ACC112 (cell line): Measurements from ENCODE around the gene RANBP10.

Experiments used
- H2AFZ ChIP-seq: fragments of 200-600 bp; sonication (generic); one replicate; pipeline ENCODE4 v1.6.0; 2017; ENCODE audit warnings: antibody characterized with exemption, low read length; ENCODE audit not compliant: unreplicated experiment
- H3K27ac ChIP-seq: fragments of 200-600 bp; sonication (generic); 2 replicates; pipeline ENCODE4 v1.5.1; 2014; ENCODE audit warnings: low read depth, mild to moderate bottlenecking, antibody characterized with exemption, low read length, moderate library complexity
- H3K27me3 ChIP-seq: fragments of 200-600 bp; sonication (generic); 2 replicates; pipeline ENCODE4 v1.6.1; 2014; ENCODE audit warnings: mild to moderate bottlenecking, antibody characterized with exemption, low read length, moderate library complexity, mixed read lengths; ENCODE audit not compliant: insufficient read depth
- H3K36me3 ChIP-seq: fragments of 200-600 bp; sonication (generic); 2 replicates; pipeline ENCODE4 v1.6.1; 2016; ENCODE audit warnings: mild to moderate bottlenecking, antibody characterized with exemption, low read length, moderate library complexity, mixed read lengths; ENCODE audit not compliant: insufficient read depth
- H3K4me1 ChIP-seq: fragments of 200-600 bp; sonication (generic); one replicate; pipeline ENCODE4 v1.6.1; 2016; ENCODE audit warnings: low read length, mixed read lengths; ENCODE audit not compliant: insufficient read depth, unreplicated experiment, control insufficient read depth
- H3K4me3 ChIP-seq: fragments of 200-600 bp; sonication (generic); 2 replicates; pipeline ENCODE4 v1.5.1; 2014; ENCODE audit warnings: mild to moderate bottlenecking, low read depth, low read length
- H3K79me2 ChIP-seq: fragments of 200-600 bp; sonication (generic); one replicate; pipeline ENCODE4 v1.6.0; 2016; ENCODE audit warnings: low read length; ENCODE audit not compliant: control insufficient read depth, unreplicated experiment, insufficient read depth

The RANBP10 gene

DNA sequence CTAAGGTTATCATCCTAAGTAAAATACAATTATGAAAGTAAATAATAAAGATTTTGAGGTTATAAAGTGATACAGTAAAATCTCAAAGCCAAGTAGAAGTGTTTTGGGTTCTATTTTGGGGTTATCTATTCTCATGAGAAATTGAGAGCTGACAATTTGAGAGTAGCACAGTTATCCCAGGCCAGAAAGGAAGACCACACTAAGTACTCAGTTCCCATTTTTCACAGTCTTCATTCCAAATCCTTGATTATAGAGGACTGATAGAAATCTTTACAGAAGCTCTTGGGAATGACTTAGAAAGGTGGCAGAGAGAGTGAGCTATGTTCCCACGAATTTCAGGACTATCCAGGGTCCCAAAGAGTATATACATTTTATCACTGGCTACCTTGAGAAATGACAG, 91.8 kb downstream of the RANBP10 start:
- H3K4me3 ChIP-seq, result no peak overlapping the region
- no peak overlapping the region for H2AFZ ChIP-seq
- H3K36me3 ChIP-seq, result no peaks in the 10 kb centered on the region
- H3K4me1 ChIP-seq, result peaks cover 7% of the 10 kb centered on the region
- H3K27me3 ChIP-seq, result no peaks in the 10 kb centered on the region
- H3K79me2 ChIP-seq, result peaks cover 52% of the 10 kb centered on the region
- no peak overlapping the region for H3K27ac ChIP-seq

DNA sequence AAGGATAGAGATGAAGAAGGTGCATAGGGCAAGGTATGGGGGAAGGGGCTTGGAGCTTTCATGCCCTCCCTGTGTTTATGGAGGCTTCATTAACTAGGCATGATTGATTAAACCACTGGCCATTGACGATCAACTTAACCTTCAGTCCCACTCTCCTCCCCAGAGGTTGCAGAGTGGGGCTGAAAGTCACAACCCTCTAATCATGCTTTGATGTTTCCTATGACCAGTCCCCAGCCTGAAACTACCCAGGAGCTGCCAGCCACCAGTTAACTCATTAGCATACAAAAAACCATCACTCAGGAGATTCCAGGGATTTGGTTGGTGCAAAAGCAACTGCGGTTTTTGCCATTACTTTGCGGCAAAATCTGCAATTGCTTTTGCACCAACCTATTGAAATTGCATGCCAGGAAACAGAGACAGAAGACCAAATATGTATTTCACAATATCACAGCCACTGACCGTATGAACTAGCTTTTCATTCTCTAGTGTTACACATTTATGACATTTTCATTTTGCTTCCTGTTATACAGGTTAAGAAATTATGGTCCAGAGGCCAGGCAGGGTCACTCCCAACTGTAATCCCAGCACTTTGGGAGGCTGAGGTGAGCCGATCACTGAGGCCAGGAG, 92.6 kb downstream of the RANBP10 start:
- H2AFZ ChIP-seq, result no peak overlapping the region
- no peak overlapping the region for H3K4me3 ChIP-seq
- peaks cover 8% of the 10 kb centered on the region for H3K4me1 ChIP-seq
- peaks cover 51% of the 10 kb centered on the region for H3K79me2 ChIP-seq
- no peaks in the 10 kb centered on the region for H3K27me3 ChIP-seq
- H3K27ac ChIP-seq, result no peak overlapping the region
- H3K36me3 ChIP-seq, result no peaks in the 10 kb centered on the region

DNA sequence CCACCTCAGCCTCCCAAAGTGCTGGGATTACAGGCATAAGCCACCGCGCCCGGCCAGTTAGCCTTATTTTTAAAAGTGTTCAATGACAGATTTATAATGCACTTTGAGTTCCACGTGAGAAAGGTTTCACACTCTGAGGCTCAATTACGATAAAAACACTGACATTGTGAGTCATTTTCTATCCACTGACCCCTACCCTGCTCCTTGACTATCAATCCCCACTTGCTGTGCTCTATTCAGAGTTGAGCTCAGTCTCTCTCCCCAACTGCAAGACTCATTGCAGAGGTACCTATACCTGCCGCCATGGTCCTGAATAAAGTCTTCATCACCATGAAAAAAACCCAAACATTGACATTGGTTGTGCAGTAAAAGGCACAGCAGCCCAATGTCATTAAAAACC, 95.8 kb downstream of the RANBP10 start:
- Histone ChIP-seq H3K4me3 (no peak overlapping the region), H3K4me1 (peaks cover 5% of the 10 kb centered on the region), H2AFZ (no peak overlapping the region), H3K27me3 (no peaks in the 10 kb centered on the region), H3K27ac (no peak overlapping the region), H3K79me2 (peaks cover 25% of the 10 kb centered on the region), H3K36me3 (no peaks in the 10 kb centered on the region)

DNA sequence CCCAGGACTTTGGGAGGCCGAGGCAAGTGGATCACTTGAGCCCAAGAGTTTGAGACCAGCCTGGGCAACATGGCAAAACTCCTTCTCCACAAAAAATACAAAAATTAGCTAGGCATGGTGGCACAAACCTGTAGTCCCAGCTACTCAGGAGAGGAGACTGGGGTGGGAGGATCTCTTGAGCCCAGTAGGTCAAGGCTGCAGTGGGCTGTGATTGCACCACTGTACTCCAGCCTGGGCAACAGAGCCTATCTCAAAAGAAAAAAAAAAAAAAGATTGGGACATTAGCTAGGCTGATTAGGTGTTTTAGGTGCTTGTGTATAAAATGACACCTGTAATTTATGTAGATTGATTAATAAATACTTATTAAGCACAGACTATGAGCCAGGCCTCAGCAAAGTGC, 97.3 kb downstream of the RANBP10 start:
- no peaks in the 10 kb centered on the region for H3K36me3 ChIP-seq
- peaks cover 5% of the 10 kb centered on the region for H3K4me1 ChIP-seq
- no peak overlapping the region for H3K4me3 ChIP-seq
- peaks cover 25% of the 10 kb centered on the region for H3K79me2 ChIP-seq
- H3K27ac ChIP-seq, result no peak overlapping the region
- no peaks in the 10 kb centered on the region for H3K27me3 ChIP-seq
- no peak overlapping the region for H2AFZ ChIP-seq

DNA sequence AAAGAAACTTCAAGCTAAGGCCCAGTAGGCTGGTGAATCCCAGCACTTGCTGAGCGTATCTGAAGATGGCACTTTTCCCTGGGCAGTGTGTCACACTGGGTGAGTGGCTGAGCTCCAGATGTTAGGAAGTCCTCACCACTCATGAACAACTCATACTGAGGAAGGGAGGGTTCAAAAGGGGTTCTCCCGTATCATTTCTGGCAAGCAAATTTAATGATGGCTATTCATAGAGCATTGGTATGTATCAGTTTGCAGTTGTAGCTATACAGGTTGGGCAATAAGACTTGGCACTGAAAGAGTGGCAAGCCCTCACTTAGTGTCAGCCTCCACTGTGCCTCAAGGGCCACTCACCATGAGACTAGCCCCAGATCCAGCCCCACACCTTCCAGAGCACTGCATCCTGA, 98.0 kb downstream of the RANBP10 start:
- Histone ChIP-seq H3K79me2 (peaks cover 20% of the 10 kb centered on the region), H3K4me1 (peaks cover 5% of the 10 kb centered on the region)

DNA sequence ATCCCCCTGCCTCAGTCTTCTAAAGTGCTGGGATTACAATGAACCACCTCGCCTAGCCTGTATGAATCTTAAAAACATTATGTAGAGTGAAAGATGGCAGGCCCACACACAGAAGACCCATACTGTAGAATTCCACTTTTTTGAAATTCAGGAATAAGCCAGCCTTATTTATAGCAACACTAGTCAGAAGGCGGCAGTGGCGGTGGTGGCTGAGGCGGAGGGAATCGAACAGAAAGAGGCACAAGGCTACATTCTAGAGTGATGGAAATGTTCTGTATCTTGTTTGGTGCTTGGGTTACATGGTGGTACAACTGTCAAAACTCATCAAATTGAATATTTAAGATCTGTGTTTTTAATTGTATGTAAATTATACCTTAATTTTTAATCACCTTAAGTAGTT, 98.6 kb downstream of the RANBP10 start:
- H3K79me2 ChIP-seq, result peaks cover 16% of the 10 kb centered on the region
- H3K27ac ChIP-seq, result no peak overlapping the region

More for the DNA sequence above, 98.0 kb downstream of the RANBP10 start:
- H3K27me3 ChIP-seq, result no peaks in the 10 kb centered on the region
- no peaks in the 10 kb centered on the region for H3K36me3 ChIP-seq
- no peak overlapping the region for H2AFZ ChIP-seq
- H3K4me3 ChIP-seq, result no peak overlapping the region
- no peak overlapping the region for H3K27ac ChIP-seq

DNA sequence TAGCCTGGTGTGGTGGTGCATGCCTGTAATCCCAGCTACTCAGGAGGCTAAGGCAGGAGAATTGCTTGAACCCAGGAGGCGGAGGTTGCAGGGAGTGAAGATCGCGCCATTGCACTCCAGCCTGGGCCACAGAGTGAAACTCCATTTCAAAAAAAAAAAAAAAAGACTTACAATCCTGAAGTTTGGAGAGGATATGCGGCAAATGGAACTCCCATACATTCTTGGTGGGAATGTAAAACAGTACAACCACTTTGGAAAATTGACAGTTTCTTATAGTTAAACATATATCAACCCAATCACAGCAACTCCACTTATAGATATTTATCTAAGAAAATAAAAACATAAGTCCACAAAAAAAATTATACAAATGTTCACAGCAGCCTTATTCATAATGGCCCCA, 99.2 kb downstream of the RANBP10 start:
- peaks cover 5% of the 10 kb centered on the region for H3K4me1 ChIP-seq
- H3K36me3 ChIP-seq, result no peaks in the 10 kb centered on the region
- no peaks in the 10 kb centered on the region for H3K27me3 ChIP-seq
- H3K79me2 ChIP-seq, result peaks cover 16% of the 10 kb centered on the region
- no peak overlapping the region for H2AFZ ChIP-seq
- H3K27ac ChIP-seq, result no peak overlapping the region
- no peak overlapping the region for H3K4me3 ChIP-seq

More for the DNA sequence above, 98.6 kb downstream of the RANBP10 start:
- peaks cover 5% of the 10 kb centered on the region for H3K4me1 ChIP-seq
- no peak overlapping the region for H3K4me3 ChIP-seq
- H3K27me3 ChIP-seq, result no peaks in the 10 kb centered on the region
- no peak overlapping the region for H2AFZ ChIP-seq
- no peaks in the 10 kb centered on the region for H3K36me3 ChIP-seq

DNA sequence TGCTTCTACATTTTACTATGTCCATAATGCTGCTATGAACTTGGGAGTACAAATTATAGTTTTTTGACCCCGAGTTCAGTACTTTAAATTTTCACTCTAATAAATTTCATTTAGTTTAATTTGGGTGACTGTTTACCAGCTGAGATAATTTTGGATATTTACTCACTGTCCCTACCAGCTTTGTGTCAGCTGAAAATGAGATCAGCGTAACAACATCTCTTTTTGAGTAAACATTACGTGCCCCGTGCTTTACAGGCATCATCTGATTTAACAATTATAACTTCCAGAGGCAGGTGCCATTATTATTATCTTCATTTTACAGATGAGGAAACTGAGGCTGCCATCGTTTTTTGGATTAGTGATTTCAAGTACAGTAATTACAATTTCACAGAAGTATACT, 102.2 kb downstream of the RANBP10 start:
- Histone ChIP-seq H3K4me1 (peaks cover 5% of the 10 kb centered on the region), H3K27ac (no peak overlapping the region), H3K36me3 (no peaks in the 10 kb centered on the region; the same call in 1 of the 2 replicates), H3K27me3 (no peaks in the 10 kb centered on the region), H3K4me3 (no peak overlapping the region), H3K79me2 (peaks cover 9% of the 10 kb centered on the region), H2AFZ (no peak overlapping the region)

DNA sequence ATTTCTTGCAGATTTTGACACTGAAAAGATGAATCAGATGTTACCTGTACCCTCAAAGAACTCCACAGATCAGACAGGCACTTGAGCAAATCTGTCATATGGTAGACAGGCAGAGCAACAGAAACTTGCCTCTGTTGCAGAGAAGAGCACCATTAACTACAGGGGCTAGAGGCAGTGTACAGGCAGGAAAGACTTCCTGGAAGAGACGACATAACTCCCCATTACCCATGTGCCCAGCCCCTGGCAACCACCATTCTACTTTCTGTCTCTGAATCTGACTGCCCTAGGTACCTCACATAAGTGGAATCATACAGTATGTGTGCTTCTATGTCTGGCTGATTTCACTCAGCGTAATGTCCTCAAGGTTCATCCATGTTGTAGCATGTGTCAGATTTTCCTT, 102.7 kb downstream of the RANBP10 start:
- H2AFZ ChIP-seq, result no peak overlapping the region
- no peak overlapping the region for H3K27ac ChIP-seq
- no peak overlapping the region for H3K4me3 ChIP-seq
- H3K79me2 ChIP-seq, result peaks cover 10% of the 10 kb centered on the region
- H3K27me3 ChIP-seq, result no peaks in the 10 kb centered on the region
- H3K36me3 ChIP-seq, result peaks cover 4% of the 10 kb centered on the region; the same call in 1 of the 2 replicates
- peaks cover 2% of the 10 kb centered on the region for H3K4me1 ChIP-seq

DNA sequence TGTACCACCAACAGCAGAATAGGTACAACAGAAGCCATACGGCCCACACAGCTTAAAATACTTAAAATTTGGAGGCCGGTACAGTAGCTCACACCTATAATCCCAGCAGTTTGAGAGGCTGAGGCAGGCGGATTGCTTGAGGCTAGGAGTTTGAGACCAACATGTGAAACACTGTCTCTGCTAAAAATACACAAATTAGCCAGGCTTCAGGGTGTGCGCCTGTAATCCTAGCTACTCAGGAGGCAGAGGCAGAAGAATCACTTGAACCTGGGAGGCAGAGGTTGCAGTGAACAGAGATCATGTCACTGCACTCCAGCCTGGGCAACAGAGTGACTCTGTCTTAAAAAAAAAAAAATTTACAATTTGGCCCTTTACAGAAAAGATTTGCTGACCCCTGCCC, 104.2 kb downstream of the RANBP10 start:
- Histone ChIP-seq H3K36me3 (peaks cover 5% of the 10 kb centered on the region; the same call in 1 of the 2 replicates), H3K27me3 (no peaks in the 10 kb centered on the region), H3K79me2 (peaks cover 9% of the 10 kb centered on the region), H2AFZ (no peak overlapping the region), H3K4me3 (no peak overlapping the region), H3K4me1 (no peaks in the 10 kb centered on the region), H3K27ac (no peak overlapping the region)

DNA sequence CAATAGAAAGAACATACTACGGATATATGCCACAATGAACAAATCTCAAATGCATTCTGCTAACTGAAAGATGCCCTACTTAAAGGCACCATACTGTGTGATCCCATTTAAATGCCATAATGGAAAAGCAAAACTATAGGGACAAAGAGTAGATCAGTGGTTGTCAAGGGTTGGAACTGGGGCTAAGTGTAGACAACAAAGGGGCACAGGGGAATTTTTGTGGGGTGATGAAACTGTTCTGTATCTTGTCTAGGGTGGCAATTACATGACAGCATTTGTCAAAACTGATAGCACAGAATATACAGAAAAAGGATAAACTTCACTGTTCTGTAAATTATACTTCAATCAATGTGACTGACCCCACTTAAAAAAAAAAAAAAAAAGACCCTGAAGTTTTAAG, 104.9 kb downstream of the RANBP10 start:
- peaks cover 9% of the 10 kb centered on the region for H3K79me2 ChIP-seq
- no peak overlapping the region for H3K27ac ChIP-seq
- H3K36me3 ChIP-seq, result peaks cover 5% of the 10 kb centered on the region; the same call in 1 of the 2 replicates
- no peaks in the 10 kb centered on the region for H3K27me3 ChIP-seq
- no peak overlapping the region for H2AFZ ChIP-seq
- H3K4me3 ChIP-seq, result no peak overlapping the region
- no peaks in the 10 kb centered on the region for H3K4me1 ChIP-seq
